K562 (cell line): Measurements from ENCODE around the gene HBM. TPM values are rescaled to one million over a fixed set of nuclear protein-coding genes. Genes with fewer than 3 reads are reported as not detected.

ENCODE experiments used
- BHLHE40 ChIP-seq: IDR thresholded peaks from 2 replicates; pipeline ENCODE4 v1.6.1; 2011; ENCODE audit warnings: low read length, improper control_type of control experiment
- ELF4 ChIP-seq: fragments of 450-650 bp; formaldehyde crosslinking; IDR thresholded peaks from 2 replicates; pipeline ENCODE4 v1.4.0; 2022; ENCODE audit warnings: missing genetic modification characterization
- GATAD2B ChIP-seq: fragments of 450-650 bp; IDR thresholded peaks from 2 replicates; pipeline ENCODE4 v1.6.1; 2017; ENCODE audit warnings: mild to moderate bottlenecking, borderline replicate concordance
- MCM2 ChIP-seq: fragments of 450-650 bp; IDR thresholded peaks from 2 replicates; pipeline ENCODE4 v1.6.1; 2017; ENCODE audit warnings: low read depth, mild to moderate bottlenecking
- MTA3 ChIP-seq: fragments of 450-650 bp; formaldehyde crosslinking; IDR thresholded peaks from 2 replicates; pipeline ENCODE4 v1.6.1; 2017; ENCODE audit warnings: mild to moderate bottlenecking, borderline replicate concordance
- NEUROD1 ChIP-seq: fragments of 150-350 bp; IDR thresholded peaks from 2 replicates; pipeline ENCODE4 v1.6.1; 2014; ENCODE audit warnings: borderline replicate concordance, low read length, low read depth; ENCODE audit not compliant: partially characterized antibody
- RERE ChIP-seq: sonication (generic); formaldehyde crosslinking; IDR thresholded peaks from 2 replicates; pipeline ENCODE4 v1.8.0; 2023; ENCODE audit warnings: missing genetic modification reagents, mild to moderate bottlenecking, borderline replicate concordance
- RREB1 ChIP-seq: fragments of 250-450 bp; sonication (Bioruptor Pico); IDR thresholded peaks from 2 replicates; pipeline ENCODE4 v1.4.0; 2020
- SREBF2 ChIP-seq: sonication (generic); formaldehyde crosslinking; IDR thresholded peaks from 2 replicates; pipeline ENCODE4 v1.4.0; 2020; ENCODE audit warnings: mild to moderate bottlenecking, missing genetic modification reagents
- TBP ChIP-seq: optimal IDR thresholded peaks from 2 replicates; pipeline ENCODE3; 2011; ENCODE audit warnings: low read depth, low read length, improper control_type of control experiment
- TCF15 ChIP-seq: fragments of 250-450 bp; sonication (Bioruptor Pico); IDR thresholded peaks from 2 replicates; pipeline ENCODE4 v1.8.0; 2022; ENCODE audit warnings: moderate library complexity, mild to moderate bottlenecking, inconsistent platforms
- VEZF1 ChIP-seq: fragments of 200-800 bp; sonication (Bioruptor generic); IDR thresholded peaks from 2 replicates; pipeline ENCODE4 v1.6.1; 2017; ENCODE audit warnings: missing genetic modification characterization, missing compliant biosample characterization
- ZNF41 ChIP-seq: fragments of 250-450 bp; sonication (Bioruptor Pico); conservative IDR thresholded peaks from 2 replicates; pipeline ENCODE4 v1.4.0; 2020; ENCODE audit warnings: mild to moderate bottlenecking
- polyA plus RNA-seq, 8 experiments: library from polyadenylated mRNA; depleted of rRNA in 4 of 8; stranded (reverse) in 5 of 8; unstranded in 3 of 8; fragments of >200 nt; fragmentation: Nextera tagmentation in 2 of 8; fragmentation: Illumina TruSeq in 1 of 8; extraction: Ambion mirVana in 2 of 8; extraction: Trizol in 1 of 8; gene quantifications; 2 replicates each; pipeline versions ENCODE4 v1.2.1 to v1.2.3, GENCODE V29; 2011 to 2014; ENCODE audit warnings: inconsistent platforms in 1 of 8, missing spikeins in 1 of 8
- total RNA-seq, 7 experiments: library from RNA; depleted of rRNA in 6 of 7; stranded (reverse); fragments of >200 nt in 6 of 7; fragmentation: Illumina TruSeq in 2 of 7; extraction: Trizol in 2 of 7; gene quantifications; 2 replicates each; pipeline versions ENCODE4 v1.2.1 to v1.2.3, GENCODE V29; 2011 to 2021; ENCODE audit warnings: low replicate concordance in 1 of 7

HBM gene
- total and polyA plus RNA-seq, 9 of the 15 experiments (the other 6 are each of a cell fraction or from before 2014, with no cell fraction given) = not detected

- TF ChIP-seq VEZF1 (CRISPR knock-in tag) (peak; percentile 77), SREBF2 (no peak), TBP (peak; percentile 18), BHLHE40 (peak; percentile 90), TCF15 (CRISPR knock-in tag) (no peak), GATAD2B (peak; percentile 68), RREB1 (CRISPR knock-in tag) (peak; percentile 88; the same call in 1 of the 2 replicates), NEUROD1 (peak; percentile 44), ZNF41 (no peak), RERE (CRISPR knock-in tag) (peak; percentile 100), ELF4 (CRISPR knock-in tag) (peak; percentile 11; the same call in 1 of the 2 replicates), MCM2 (no peak), MTA3 (peak; percentile 93)
Observed at GRCh38 chr16:180681-181564, 15.1 kb downstream of the HBM start (continued).
